Tibial nerve (tissue), 4 donors: ENCODE measurements around the gene CD7. TPM values are rescaled to one million over a fixed set of nuclear protein-coding genes. Genes with fewer than 3 reads are reported as not detected.

Source experiments
- DNase-seq, 2 donors: peaks; one replicate each; pipeline ENCODE4 v3.0.0-alpha.2; 2019; ENCODE audit warnings: low spot score in 2 of 2
- H3K27ac ChIP-seq, 4 donors: fragments of 200-600 bp; sonication (generic) in 3 of 4; one replicate each; pipeline ENCODE4 v1.5.1; 2017 to 2019; ENCODE audit warnings: mild to moderate bottlenecking in 1 of 4
- H3K27me3 ChIP-seq, 2 donors: fragments of 200-600 bp; sonication (generic) in 1 of 2; one replicate each; pipeline versions ENCODE4 v1.5.1 to v1.6.0; 2017 to 2019
- H3K36me3 ChIP-seq, 3 donors: fragments of 200-600 bp; sonication (generic); one replicate each; pipeline ENCODE4 v1.5.1; 2018 to 2019
- H3K4me1 ChIP-seq, 4 donors: fragments of 200-600 bp; sonication (generic) in 3 of 4; one replicate each; pipeline ENCODE4 v1.5.1; 2017 to 2019
- H3K4me3 ChIP-seq, 4 donors: fragments of 200-600 bp; sonication (generic) in 3 of 4; one replicate each; pipeline ENCODE4 v1.5.1; 2017 to 2019; ENCODE audit warnings: mild to moderate bottlenecking in 1 of 4, moderate library complexity in 1 of 4
- H3K9me3 ChIP-seq, 4 donors: fragments of 200-600 bp; sonication (generic) in 3 of 4; one replicate each; pipeline ENCODE4 v1.5.1; 2017 to 2019
- CTCF ChIP-seq, 5 experiments: fragments of 200-600 bp in 3 of 5; fragments of 450-650 bp in 2 of 5; sonication (generic) in 3 of 5; IDR thresholded peaks; one replicate each; pipeline ENCODE4 v1.5.1; 2016 to 2019; ENCODE audit warnings: antibody characterized with exemption in 5 of 5, mild to moderate bottlenecking in 3 of 5, moderate library complexity in 2 of 5
- EP300 ChIP-seq, 2 donors: sonication (generic); formaldehyde crosslinking; IDR thresholded peaks; one replicate each; pipeline ENCODE4 v1.6.1; 2017; ENCODE audit warnings: antibody characterized with exemption in 2 of 2, mild to moderate bottlenecking in 1 of 2
- POLR2A ChIP-seq, 2 donors: fragments of 450-650 bp; IDR thresholded peaks; one replicate each; pipeline ENCODE4 v1.6.1; 2017; ENCODE audit warnings: antibody characterized with exemption in 2 of 2, mild to moderate bottlenecking in 2 of 2, moderate library complexity in 2 of 2
- WGBS, 2 donors: methylation state at CpG; one replicate each; pipeline ENCODE4 v1.1.5; 2018; 5-methylcytosine and 5-hydroxymethylcytosine counted together
- total RNA-seq, 4 donors: library from RNA; depleted of rRNA; stranded (reverse); fragments of >200 nt; gene quantifications; one replicate each; pipeline ENCODE4 v1.1.0, GENCODE V29; 2016

CD7 gene
- total RNA-seq, 4 donors from 2014 or later = 0.63 to 0.90 TPM; not detected in 2

- Histone ChIP-seq H3K4me1 (peaks cover 0 to 43% (median 16%) of the 10 kb centered on the region in 4 donors), H3K27ac (peak overlapping the region in 1 of 4 donors; percentile 29), H3K27me3 (no peaks in the 10 kb centered on the region), H3K4me3 (no peak overlapping the region), H3K9me3 (no peaks in the 10 kb centered on the region), H3K36me3 (no peaks in the 10 kb centered on the region)
- DNase-seq = no peak
- 86 to 92% methylated on average over 9 of the region's 9 CpGs for WGBS, 2 donors
- no peak for TF ChIP-seq EP300 (IDR thresholded peaks at IDR 0.05)
Measured at GRCh38 chr17:82287013-82287867, 30.2 kb downstream of the CD7 start.

GRCh38 chr17:82285141-82285540, 32.3 kb downstream of the CD7 start:
- Histone ChIP-seq H3K9me3 (no peaks in the 10 kb centered on the region), H3K4me1 (peaks cover 0 to 47% (median 10%) of the 10 kb centered on the region in 4 donors), H3K27ac (peak overlapping the region; percentile 69 to 87 (median 70)), H3K27me3 (no peaks in the 10 kb centered on the region), H3K36me3 (no peaks in the 10 kb centered on the region), H3K4me3 (no peak overlapping the region)
- TF ChIP-seq EP300 (IDR thresholded peaks at IDR 0.05) = peak; percentile 36 to 76
- no peak for TF ChIP-seq CTCF (IDR thresholded peaks at IDR 0.05)
- DNase-seq = no peak
- WGBS, 2 donors = 31 to 37% methylated on average over 8 of the region's 8 CpGs

GRCh38 chr17:82283208-82283749, 34.1 kb downstream of the CD7 start:
- Histone ChIP-seq H3K4me1 (peaks cover 0 to 47% (median 10%) of the 10 kb centered on the region in 4 donors), H3K36me3 (peaks cover 0 to under 1% (median 0%) of the 10 kb centered on the region in 3 donors), H3K4me3 (no peak overlapping the region), H3K9me3 (no peaks in the 10 kb centered on the region), H3K27ac (peak overlapping the region in 1 of 4 donors; percentile 87), H3K27me3 (no peaks in the 10 kb centered on the region)
- DNase-seq = no peak
- TF ChIP-seq CTCF (IDR thresholded peaks at IDR 0.05) = no peak
- TF ChIP-seq EP300 (IDR thresholded peaks at IDR 0.05) = no peak
- TF ChIP-seq POLR2A (IDR thresholded peaks at IDR 0.05) = no peak
- WGBS, 2 donors = 24 to 39% methylated on average over 13 of the region's 13 CpGs

- Histone ChIP-seq H3K4me3 (no peak overlapping the region), H3K9me3 (no peaks in the 10 kb centered on the region), H3K4me1 (peaks cover 0 to 47% (median 10%) of the 10 kb centered on the region in 4 donors), H3K36me3 (peaks cover 0 to 8% (median 0%) of the 10 kb centered on the region in 3 donors), H3K27me3 (no peaks in the 10 kb centered on the region), H3K27ac (peak overlapping the region in 1 of 4 donors; percentile 87)
- DNase-seq = no peak
- TF ChIP-seq EP300 (IDR thresholded peaks at IDR 0.05) (no peak), CTCF (IDR thresholded peaks at IDR 0.05) (no peak), POLR2A (IDR thresholded peaks at IDR 0.05) (no peak)
- WGBS, 2 donors = 84 to 85% methylated on average over 19 to 23 of the region's 25 CpGs
Measured at GRCh38 chr17:82282239-82283207, 34.9 kb downstream of the CD7 start.

- Histone ChIP-seq H3K4me3 (no peak overlapping the region), H3K4me1 (peaks cover 0 to 47% (median 10%) of the 10 kb centered on the region in 4 donors), H3K36me3 (peaks cover 0 to 12% (median 0%) of the 10 kb centered on the region in 3 donors), H3K27me3 (no peaks in the 10 kb centered on the region), H3K9me3 (no peaks in the 10 kb centered on the region), H3K27ac (peak overlapping the region in 1 of 4 donors; percentile 87)
- TF ChIP-seq CTCF (IDR thresholded peaks at IDR 0.05) (no peak), POLR2A (IDR thresholded peaks at IDR 0.05) (no peak), EP300 (IDR thresholded peaks at IDR 0.05) (no peak)
- DNase-seq = no peak
- WGBS, 2 donors = 75 to 78% methylated on average over 21 to 22 of the region's 22 CpGs
Measured at GRCh38 chr17:82281502-82282238, 35.7 kb downstream of the CD7 start.
